HG03571 (cell line): Measurements from ENCODE around the gene KEL.
A peak's percentile ranks its signal among the peaks of the same experiment; 100 is the strongest.
"Not testable (repeated sequence)": the region's sequence is repeated elsewhere in the genome, so short reads cannot be mapped to it uniquely, and the experiment has no call there.

Source experiments
- ATAC-seq: cut with Tn5 transposase; IDR thresholded peaks from one replicate; pipeline ENCODE4 v1.9.1; 2021; ENCODE audit not compliant: unreplicated experiment

KEL gene, protein sequence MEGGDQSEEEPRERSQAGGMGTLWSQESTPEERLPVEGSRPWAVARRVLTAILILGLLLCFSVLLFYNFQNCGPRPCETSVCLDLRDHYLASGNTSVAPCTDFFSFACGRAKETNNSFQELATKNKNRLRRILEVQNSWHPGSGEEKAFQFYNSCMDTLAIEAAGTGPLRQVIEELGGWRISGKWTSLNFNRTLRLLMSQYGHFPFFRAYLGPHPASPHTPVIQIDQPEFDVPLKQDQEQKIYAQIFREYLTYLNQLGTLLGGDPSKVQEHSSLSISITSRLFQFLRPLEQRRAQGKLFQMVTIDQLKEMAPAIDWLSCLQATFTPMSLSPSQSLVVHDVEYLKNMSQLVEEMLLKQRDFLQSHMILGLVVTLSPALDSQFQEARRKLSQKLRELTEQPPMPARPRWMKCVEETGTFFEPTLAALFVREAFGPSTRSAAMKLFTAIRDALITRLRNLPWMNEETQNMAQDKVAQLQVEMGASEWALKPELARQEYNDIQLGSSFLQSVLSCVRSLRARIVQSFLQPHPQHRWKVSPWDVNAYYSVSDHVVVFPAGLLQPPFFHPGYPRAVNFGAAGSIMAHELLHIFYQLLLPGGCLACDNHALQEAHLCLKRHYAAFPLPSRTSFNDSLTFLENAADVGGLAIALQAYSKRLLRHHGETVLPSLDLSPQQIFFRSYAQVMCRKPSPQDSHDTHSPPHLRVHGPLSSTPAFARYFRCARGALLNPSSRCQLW

DNA sequence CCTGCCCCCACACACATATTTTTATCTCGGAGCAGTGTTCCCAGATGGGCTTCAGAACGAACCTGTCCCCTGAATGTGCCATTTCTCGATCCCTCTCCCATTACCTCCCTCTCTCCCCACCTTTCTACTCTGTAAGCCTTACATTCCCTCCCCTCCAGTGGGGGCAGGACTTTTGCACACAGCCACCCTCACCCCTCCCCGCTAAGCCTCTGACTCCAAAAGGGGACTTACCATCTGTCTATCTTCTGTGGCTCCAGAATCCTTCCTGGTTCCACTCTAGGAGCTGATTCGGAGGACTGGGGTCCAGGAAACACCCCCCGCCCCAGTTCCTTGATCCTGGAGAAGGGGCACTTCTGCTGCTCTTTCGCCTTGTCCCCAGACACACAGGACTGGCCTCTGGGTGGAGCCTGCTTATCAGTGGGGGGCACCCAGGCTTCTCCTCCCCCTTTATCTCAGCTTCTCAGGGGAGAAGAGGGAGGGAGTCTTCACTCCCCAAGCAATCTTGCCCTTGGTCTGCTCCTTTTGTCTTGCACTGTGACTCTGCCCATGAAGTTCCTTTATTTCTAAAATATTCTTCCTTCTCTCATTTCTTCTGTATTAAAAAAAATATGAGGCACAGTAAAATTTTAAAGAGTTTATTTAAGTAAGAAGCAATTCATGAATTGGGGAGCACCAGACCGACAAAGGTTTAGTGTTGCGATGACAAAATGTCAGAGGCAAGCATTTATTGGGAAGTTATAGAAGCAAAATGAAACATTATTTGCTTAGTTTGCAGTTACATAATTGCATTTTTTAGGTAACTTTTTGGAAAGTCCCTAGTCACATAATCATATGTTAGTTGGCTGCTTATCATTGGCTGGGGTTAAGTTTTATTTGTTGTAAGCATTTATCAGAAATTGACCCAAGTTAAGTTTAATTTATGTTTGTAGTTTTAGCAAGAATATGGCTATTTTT is at the start of gene KEL:
KEL (minus strand) TSS at position 391 of the 954 bp plus-strand sequence; CDS start at position 234, 157 bp downstream.
- ATAC-seq, result no peak

DNA sequence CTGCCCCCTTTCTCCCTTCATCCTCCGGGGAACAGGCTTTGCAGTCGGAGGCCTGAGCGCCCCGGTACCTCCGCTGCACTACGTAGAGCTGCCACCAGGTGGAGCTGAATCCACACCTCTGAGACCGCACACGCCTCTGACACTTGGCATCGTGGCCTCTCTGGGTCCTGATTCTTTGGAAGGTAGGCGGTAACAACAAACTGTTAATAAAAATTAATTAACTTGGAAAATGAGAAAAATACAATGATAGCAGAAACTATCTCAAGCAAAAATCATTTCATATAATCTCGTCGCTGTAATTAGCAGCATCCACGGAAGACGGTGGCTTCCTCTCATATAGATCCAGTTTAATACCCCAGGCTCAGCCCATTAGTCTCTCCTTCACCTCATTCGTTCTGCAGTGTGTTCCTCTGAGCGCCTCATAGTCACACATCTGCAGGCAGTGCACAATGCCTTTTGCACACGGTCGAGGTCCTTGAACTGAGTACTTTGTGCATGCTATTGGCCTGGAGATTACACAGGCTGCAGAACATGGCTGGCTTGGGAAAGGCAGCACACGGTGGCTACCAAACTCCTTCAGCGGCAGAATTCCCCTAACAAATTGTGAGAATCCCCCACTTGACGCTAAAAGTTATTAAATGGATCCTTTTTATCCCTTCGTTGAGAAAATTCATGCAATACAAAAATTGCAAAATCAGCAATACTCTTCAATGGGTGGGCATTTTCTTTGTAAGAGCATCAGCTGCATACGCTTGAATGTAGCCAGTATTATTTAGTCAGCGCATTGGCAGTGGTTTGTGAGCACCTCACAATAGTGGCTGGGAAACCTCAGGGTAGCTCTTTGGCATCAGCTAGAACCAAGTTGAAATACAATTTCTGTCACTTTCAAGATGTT is 46.1 kb upstream of the KEL start:
- ATAC-seq, result peak; percentile 90

DNA sequence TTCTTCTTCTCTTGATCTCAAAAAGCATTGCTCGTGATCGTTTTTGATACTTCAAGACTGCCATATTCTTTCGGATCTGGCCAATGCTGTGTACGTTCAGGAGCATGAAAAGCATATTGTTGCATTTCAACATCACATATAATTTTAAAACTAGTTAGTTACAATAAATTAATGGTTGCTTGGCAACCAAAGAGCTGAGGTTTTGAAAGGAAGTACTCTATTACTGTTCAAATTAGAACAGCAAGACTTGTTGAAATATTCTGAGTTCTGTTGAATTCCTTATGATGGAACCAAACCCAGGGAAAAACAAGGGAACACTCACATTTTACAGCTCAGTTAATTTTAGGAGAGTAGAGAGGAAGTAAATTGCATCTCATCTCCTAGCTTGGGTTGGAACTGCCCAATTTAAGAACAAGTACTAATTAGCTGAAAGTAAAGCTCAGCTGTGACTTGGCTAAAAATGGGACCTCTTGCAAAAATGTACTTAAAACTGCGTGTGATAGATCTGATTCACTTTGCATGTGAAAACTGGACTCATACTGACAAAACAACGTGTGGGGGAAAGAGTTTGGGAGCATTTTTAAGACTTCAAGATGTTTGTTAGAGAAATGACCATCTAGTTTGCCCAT is 43.6 kb upstream of the KEL start:
- no peak for ATAC-seq

DNA sequence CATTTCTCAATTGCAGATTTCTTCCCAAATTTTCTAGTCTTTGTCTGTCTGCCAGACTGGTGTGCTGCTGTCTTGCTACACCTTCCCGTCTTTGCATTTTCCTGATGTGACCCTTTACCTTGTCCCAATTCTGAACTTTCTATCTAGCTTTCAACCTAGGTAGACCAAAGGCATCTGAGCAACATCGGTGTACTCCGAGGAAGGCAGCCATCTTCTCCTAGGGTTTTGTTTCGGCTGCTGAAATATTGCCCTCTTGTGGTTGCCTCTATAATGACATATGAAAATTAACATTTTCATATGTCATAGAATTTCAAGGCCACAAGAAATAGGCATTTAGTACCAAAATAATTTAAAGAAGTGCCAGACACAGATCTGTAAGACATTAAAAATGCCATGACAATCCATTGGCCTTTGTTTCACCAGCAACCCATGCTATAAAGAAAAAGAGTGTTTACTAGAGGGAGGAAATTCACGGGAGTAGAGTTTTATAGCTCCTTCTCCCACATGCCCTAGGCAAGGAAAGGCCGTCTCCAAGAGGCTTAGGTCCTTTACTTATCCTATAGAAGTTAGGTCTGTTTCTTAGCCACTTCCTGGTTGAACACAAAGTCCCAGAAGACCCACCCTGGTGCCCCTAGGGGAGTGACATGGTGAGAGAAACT is 41.4 kb upstream of the KEL start:
- no peak for ATAC-seq

DNA sequence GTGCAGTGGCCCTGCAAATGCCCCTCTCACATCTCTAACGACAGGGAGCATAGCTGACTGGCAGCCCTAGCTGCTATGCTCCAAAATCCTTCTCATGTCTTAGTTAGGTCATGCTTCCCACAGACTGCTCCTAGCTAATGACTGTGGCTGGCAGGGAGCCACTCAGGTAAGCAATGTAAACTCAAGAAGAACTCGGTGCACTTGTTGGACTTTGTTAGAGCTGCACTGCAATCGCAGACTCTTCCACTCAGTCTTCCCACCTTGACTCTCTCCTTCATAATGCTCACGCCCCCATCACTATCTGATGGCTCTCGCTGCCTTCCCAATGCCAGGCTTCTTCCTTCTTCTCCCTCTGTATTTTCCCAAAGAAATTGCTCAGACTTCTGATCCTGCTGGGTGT is 40.7 kb upstream of the KEL start:
- no peak for ATAC-seq

DNA sequence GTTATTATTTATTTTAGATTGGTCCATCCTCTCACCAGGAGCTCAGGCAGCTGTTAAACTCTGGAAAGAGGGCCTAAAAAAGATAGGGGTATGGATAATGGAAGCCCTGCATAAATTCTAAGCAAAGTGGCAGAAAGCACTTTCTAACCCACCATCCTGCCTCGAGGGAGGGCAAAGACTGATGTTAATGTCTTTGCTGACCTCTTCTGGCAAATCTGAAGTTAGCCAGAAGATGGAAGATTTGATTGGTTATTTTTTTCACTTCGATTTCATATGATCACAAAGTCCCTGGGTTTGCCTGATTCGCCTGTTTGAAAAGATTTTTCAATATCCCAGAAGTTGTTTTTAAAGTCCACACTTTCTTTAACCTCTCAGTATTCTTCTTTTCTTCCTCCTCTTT is 39.9 kb upstream of the KEL start:
- no peak for ATAC-seq

- ATAC-seq, result no peak
Observed at GRCh38 chr7:143000648-143001047, 38.5 kb upstream of the KEL start.

DNA sequence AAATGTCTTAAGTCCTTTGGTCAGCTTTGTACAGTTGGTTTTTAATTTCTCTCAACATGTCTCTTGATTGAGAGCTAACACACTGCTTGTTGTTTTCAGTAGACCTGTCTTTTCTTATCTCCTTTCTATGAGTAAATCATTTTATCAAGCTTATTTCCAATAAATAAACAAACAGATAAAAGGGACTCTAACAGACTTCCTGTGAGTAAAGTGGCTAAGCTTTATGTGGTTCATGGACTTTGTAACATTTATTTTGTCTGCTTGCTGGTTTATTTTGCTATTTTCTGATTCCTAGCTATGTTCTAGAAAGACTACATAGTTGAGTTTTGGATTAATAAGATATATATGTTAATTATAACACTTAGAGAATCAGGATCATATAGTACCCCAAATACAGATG is 37.6 kb upstream of the KEL start:
- ATAC-seq, result no peak

DNA sequence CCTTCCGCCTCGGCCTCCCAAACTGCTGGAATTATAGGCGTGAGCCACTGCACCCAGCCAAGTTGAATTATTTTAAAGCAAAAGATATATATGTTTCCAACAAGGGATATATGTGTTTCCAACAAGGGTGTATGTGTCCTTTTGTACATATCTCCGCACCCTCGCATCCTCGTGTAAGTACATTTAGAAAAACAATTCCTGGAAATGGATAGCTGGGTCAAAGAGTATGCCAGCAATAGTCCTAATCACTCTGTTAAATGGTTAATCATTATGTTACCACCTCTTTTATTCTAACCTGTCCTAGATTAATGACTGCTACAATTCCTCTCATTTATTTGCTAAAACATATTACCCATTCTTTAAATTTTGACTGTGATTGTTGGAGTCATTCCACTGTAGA is 36.8 kb upstream of the KEL start:
- ATAC-seq, result no peak

GRCh38 chr7:142997456-142997989 is 35.4 kb upstream of the KEL start:
- ATAC-seq, result no peak

DNA sequence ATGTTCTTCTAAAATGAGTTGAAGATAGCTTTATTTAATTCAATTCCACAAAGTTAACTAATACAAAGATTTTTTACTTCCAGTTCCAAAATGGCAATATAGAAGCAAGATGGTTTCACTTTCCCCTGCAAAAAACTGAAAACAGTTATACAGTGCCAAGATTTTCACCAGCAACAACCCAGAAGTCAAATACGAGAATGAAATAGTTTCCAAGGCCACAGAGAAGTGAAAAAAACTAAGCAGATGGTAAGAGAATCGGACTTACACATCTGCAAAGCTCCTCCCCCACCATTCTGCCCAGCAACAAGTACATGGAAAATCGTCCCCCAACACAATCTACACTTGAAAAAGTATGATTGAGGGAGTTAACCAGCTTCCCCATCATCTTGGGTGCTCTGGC is 30.3 kb upstream of the KEL start:
- no peak for ATAC-seq

- ATAC-seq, result no peak
Observed at GRCh38 chr7:142984297-142984696, 22.1 kb upstream of the KEL start.

- no peak for ATAC-seq
Observed at GRCh38 chr7:142983825-142984224, 21.7 kb upstream of the KEL start.

DNA sequence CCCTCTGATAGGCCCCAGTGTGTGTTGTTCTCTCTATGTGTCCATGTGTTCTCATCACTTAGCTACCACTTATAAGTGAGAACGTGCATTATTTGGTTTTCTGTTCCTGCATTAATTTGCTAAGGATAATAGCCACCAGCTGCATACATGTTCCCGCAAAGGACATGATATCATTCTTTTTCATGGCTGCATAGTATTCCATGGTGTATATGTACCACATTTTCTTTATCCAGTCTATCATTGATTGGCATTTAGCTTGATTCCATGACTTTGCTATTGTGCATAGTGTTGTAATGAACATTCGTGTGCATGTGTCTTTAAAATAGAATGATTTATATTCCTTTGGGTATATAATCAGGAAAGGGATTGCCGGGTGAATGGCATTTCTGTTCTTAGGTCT is 16.2 kb upstream of the KEL start:
- ATAC-seq, result not testable (repeated sequence)

DNA sequence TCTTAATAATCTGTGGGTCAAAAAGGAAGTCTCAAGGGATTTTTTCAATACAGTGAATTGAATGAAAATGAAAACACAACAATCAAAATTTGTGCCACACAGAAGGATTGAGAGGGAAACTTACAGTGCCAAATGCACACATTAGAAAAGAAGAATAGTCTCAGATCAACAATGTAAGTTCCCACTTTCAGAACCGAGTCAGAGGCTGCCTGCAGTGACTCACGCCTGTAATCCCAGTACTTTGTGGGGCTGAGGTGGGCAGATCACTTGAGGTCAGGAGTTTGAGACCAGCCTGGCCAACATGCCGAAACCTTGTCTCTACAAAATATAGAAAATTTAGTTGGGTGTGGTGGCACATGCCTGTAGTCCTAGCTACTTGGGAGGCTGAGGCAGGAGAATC is 12.5 kb upstream of the KEL start:
- no peak for ATAC-seq

DNA sequence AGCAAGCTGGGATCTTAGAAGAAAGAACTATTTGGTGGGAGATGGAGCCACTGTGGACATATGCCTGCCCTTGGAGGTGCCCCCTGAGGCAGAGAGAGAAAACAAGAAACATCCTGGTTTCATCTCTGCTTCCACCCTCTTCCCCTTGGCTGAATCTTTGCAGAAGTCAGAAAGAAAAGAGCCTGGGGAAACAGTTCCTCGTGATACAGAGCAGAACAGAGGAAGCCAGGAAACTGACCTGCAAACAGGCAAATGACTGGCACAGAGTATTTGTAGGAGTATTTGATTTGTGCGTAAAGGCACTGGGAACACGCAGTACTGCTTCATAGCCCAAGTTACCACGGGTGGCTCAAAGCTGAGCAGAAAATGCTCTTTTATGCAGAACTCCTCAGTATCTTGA is 7.0 kb upstream of the KEL start:
- no peak for ATAC-seq

DNA sequence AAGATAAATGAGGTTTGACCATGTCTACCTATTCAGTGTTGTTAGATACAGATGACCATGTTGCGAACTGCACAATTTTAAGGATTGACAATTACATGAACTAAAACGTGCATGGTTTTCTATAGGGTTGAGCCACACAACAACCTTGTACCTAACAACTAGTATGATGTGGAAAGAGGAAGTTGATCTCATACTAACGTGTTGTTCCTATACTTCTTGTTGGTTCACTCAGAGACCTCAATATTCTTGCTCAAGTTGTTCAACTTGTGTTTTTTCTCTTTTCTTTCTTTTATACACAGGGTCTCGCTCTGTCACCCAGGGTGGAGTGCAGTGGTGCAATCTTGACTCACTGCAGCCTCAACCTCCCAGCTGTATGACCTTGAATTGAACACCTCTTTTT is 6.1 kb upstream of the KEL start:
- ATAC-seq, result no peak

- no peak for ATAC-seq
Observed at GRCh38 chr7:142964502-142965246, 2.5 kb upstream of the KEL start.
